HG03558 (cell line): ENCODE data around the gene CDH12.
"Not testable (repeated sequence)": the region's sequence is repeated elsewhere in the genome, so short reads cannot be mapped to it uniquely, and the experiment has no call there.

ENCODE experiments used
- ATAC-seq: cut with Tn5 transposase; IDR thresholded peaks from one replicate; pipeline ENCODE4 v1.9.1; 2021; ENCODE audit warnings: moderate number of reproducible peaks; ENCODE audit not compliant: unreplicated experiment; ENCODE audit errors: extremely low read depth

CDH12 gene

GRCh38 chr5:22663134-22663533 is 190.0 kb downstream of the CDH12 start:
- ATAC-seq = no peak

GRCh38 chr5:22662391-22662790 is 190.8 kb downstream of the CDH12 start:
- ATAC-seq = no peak

GRCh38 chr5:22651355-22651754 is 201.8 kb downstream of the CDH12 start:
- ATAC-seq = no peak

GRCh38 chr5:22650511-22650910 is 202.6 kb downstream of the CDH12 start:
- no peak for ATAC-seq

- no peak for ATAC-seq
Observed at GRCh38 chr5:22649074-22649473, 204.1 kb downstream of the CDH12 start.

GRCh38 chr5:22644859-22645258 is 208.3 kb downstream of the CDH12 start:
- ATAC-seq = no peak

GRCh38 chr5:22643356-22643755 is 209.8 kb downstream of the CDH12 start:
- no peak for ATAC-seq

- no peak for ATAC-seq
Observed at GRCh38 chr5:22631683-22632082, 221.5 kb downstream of the CDH12 start.

- ATAC-seq = no peak
Observed at GRCh38 chr5:22627029-22627428, 226.1 kb downstream of the CDH12 start.

- no peak for ATAC-seq
Observed at GRCh38 chr5:22625451-22625850, 227.7 kb downstream of the CDH12 start.

- ATAC-seq = no peak
Observed at GRCh38 chr5:22621084-22621483, 232.1 kb downstream of the CDH12 start.

- ATAC-seq = no peak
Observed at GRCh38 chr5:22615964-22616363, 237.2 kb downstream of the CDH12 start.

- no peak for ATAC-seq
Observed at GRCh38 chr5:22614486-22615094, 238.6 kb downstream of the CDH12 start.

- no peak for ATAC-seq
Observed at GRCh38 chr5:22612928-22613327, 240.2 kb downstream of the CDH12 start.

- ATAC-seq = no peak
Observed at GRCh38 chr5:22611327-22611726, 241.8 kb downstream of the CDH12 start.

GRCh38 chr5:22607498-22607897 is 245.6 kb downstream of the CDH12 start:
- not testable (repeated sequence) for ATAC-seq

- ATAC-seq = no peak
Observed at GRCh38 chr5:22605473-22605872, 247.7 kb downstream of the CDH12 start.

GRCh38 chr5:22604711-22605110 is 248.4 kb downstream of the CDH12 start:
- ATAC-seq = no peak

GRCh38 chr5:22598796-22599195 is 254.3 kb downstream of the CDH12 start:
- ATAC-seq = no peak

GRCh38 chr5:22596404-22596970 is 256.7 kb downstream of the CDH12 start:
- ATAC-seq = no peak

- no peak for ATAC-seq
Observed at GRCh38 chr5:22594491-22594890, 258.7 kb downstream of the CDH12 start.

- peak; percentile 56 for ATAC-seq
Observed at GRCh38 chr5:22593592-22593991, 259.6 kb downstream of the CDH12 start.
